DND-41 (cell line): ENCODE data around the gene PHC2.

Experiments used
- ATAC-seq: fragments of 200-7000 bp; cut with Tn5 transposase; 3 replicates; pipeline ENCODE4 v1.9.1; 2021; ENCODE audit warnings: low read depth; ENCODE audit not compliant: insufficient read depth
- DNase-seq: peaks from one replicate; pipeline ENCODE4 v3.0.0-alpha.2; 2020
- H2AFZ ChIP-seq: 2 replicates; pipeline ENCODE4 v1.6.0; 2012; ENCODE audit warnings: low read depth, low read length
- H3K27ac ChIP-seq: 2 replicates; pipeline ENCODE4 v1.5.1; 2012; ENCODE audit warnings: low read length, inconsistent platforms
- H3K27me3 ChIP-seq: fragments of 200-600 bp; sonication (generic); 2 replicates; pipeline ENCODE4 v1.6.0; 2012; ENCODE audit warnings: low read length, mild to moderate bottlenecking, inconsistent platforms; ENCODE audit not compliant: insufficient read depth, poor library complexity
- H3K36me3 ChIP-seq: 2 replicates; pipeline ENCODE4 v1.5.1; 2012; ENCODE audit warnings: low read length, inconsistent platforms; ENCODE audit not compliant: insufficient read depth
- H3K4me1 ChIP-seq: 2 replicates; pipeline ENCODE4 v1.5.1; 2012; ENCODE audit warnings: mild to moderate bottlenecking, low read length; ENCODE audit not compliant: insufficient read depth
- H3K4me2 ChIP-seq: 2 replicates; pipeline ENCODE4 v1.6.0; 2012; ENCODE audit warnings: mild to moderate bottlenecking, moderate library complexity, low read length, inconsistent platforms; ENCODE audit not compliant: insufficient read depth
- H3K4me3 ChIP-seq, 2 experiments: fragments of 200-600 bp in 1 of 2; shearing (Covaris generic) in 1 of 2; 2 replicates each; pipeline ENCODE4 v1.5.1; 2012 to 2016; ENCODE audit warnings: inconsistent platforms in 2 of 2, low read length in 2 of 2, mild to moderate bottlenecking in 2 of 2, low read depth in 1 of 2, moderate library complexity in 1 of 2
- H3K79me2 ChIP-seq: 2 replicates; pipeline ENCODE4 v1.6.0; 2012; ENCODE audit warnings: low read length, inconsistent platforms; ENCODE audit not compliant: insufficient read depth
- H3K9ac ChIP-seq: 2 replicates; pipeline ENCODE4 v1.6.0; 2012; ENCODE audit warnings: low read depth, mild to moderate bottlenecking, inconsistent platforms, low read length, moderate library complexity
- H3K9me3 ChIP-seq: 2 replicates; pipeline ENCODE4 v1.5.1; 2012; ENCODE audit warnings: low read length, moderate library complexity, mild to moderate bottlenecking, inconsistent platforms; ENCODE audit not compliant: insufficient read depth, severe bottlenecking
- H4K20me1 ChIP-seq: 2 replicates; pipeline ENCODE4 v1.6.0; 2012; ENCODE audit warnings: low read length; ENCODE audit not compliant: insufficient read depth
- CTCF ChIP-seq: IDR thresholded peaks from 2 replicates; pipeline ENCODE4 v1.5.1; 2012; ENCODE audit warnings: borderline replicate concordance, low read length, moderate library complexity, mild to moderate bottlenecking; ENCODE audit not compliant: poor library complexity, severe bottlenecking; ENCODE audit errors: extremely low read depth
- EZH2 ChIP-seq: IDR thresholded peaks from 3 replicates; pipeline ENCODE4 v1.6.1; 2012; ENCODE audit warnings: borderline replicate concordance, low read depth, mild to moderate bottlenecking, moderate library complexity, low read length, inconsistent platforms; ENCODE audit not compliant: severe bottlenecking

Gene PHC2

GRCh38 chr1:33396188-33397124, 34.4 kb downstream of the PHC2 start:
- TF ChIP-seq CTCF (no peak), EZH2 (no peak)
- Histone ChIP-seq H3K9ac (no peak overlapping the region), H2AFZ (no peak overlapping the region), H3K4me1 (no peaks in the 10 kb centered on the region), H3K4me2 (no peak overlapping the region), H3K4me3 (no peak overlapping the region), H3K9me3 (no peaks in the 10 kb centered on the region), H4K20me1 (no peaks in the 10 kb centered on the region), H3K36me3 (no peaks in the 10 kb centered on the region), H3K27me3 (peaks cover 18% of the 10 kb centered on the region), H3K79me2 (no peaks in the 10 kb centered on the region), H3K27ac (no peak overlapping the region)
- ATAC-seq (no peak), DNase-seq (no peak)

GRCh38 chr1:33394770-33395169, 36.1 kb downstream of the PHC2 start:
- Histone ChIP-seq H3K79me2 (no peaks in the 10 kb centered on the region), H3K9ac (no peak overlapping the region), H4K20me1 (no peaks in the 10 kb centered on the region), H3K4me3 (no peak overlapping the region), H3K36me3 (no peaks in the 10 kb centered on the region), H3K4me2 (no peak overlapping the region), H2AFZ (no peak overlapping the region), H3K27ac (no peak overlapping the region), H3K4me1 (no peaks in the 10 kb centered on the region), H3K9me3 (no peaks in the 10 kb centered on the region), H3K27me3 (peaks cover 19% of the 10 kb centered on the region)
- DNase-seq (no peak), ATAC-seq (no peak)
- TF ChIP-seq CTCF, result no peak
- no peak for TF ChIP-seq EZH2

- Histone ChIP-seq H3K4me1 (no peaks in the 10 kb centered on the region), H3K9ac (no peak overlapping the region), H3K79me2 (no peaks in the 10 kb centered on the region), H3K36me3 (no peaks in the 10 kb centered on the region), H3K4me2 (no peak overlapping the region), H3K27ac (no peak overlapping the region), H4K20me1 (no peaks in the 10 kb centered on the region), H2AFZ (no peak overlapping the region), H3K4me3 (no peak overlapping the region), H3K9me3 (no peaks in the 10 kb centered on the region), H3K27me3 (peaks cover 25% of the 10 kb centered on the region)
- ATAC-seq, result no peak
- DNase-seq, result no peak
- no peak for TF ChIP-seq CTCF
- TF ChIP-seq EZH2, result no peak
Observed at GRCh38 chr1:33393991-33394390, 36.9 kb downstream of the PHC2 start.
